ENCODE results near the gene CHST11. TPM values are rescaled to one million over a fixed set of nuclear protein-coding genes. Genes with fewer than 3 reads are reported as not detected.

The CHST11 gene
- total and polyA plus RNA-seq, 9 of the 15 experiments (the other 6 are each of a cell fraction or from before 2014, with no cell fraction given), result 2.3 to 38.7 (median 15.0) TPM

GRCh38 chr12:104535369-104535768 lies 78.6 kb downstream of the CHST11 start:
- 77% methylated on average over 3 of the region's 3 CpGs for WGBS (ENCODE audit: insufficient coverage, low coverage, missing lambda C conversion rate)
- H4K20me1 ChIP-seq (replicated peaks; ENCODE audit: control insufficient read depth, insufficient read depth, low read length), result peaks cover 9% of the 10 kb centered on the region; the same call in 1 of the 2 replicates
- intact Hi-C loops (cut with micrococcal nuclease) (no loop called here), in situ Hi-C loops (cut with MboI) (no loop called here)
- ChIA-PET POLR2A (interaction anchor here (1.0 to 2.9 kb wide), 3 partner anchors 7 to 76 kb away, joined by 3 to 10 read pairs (median 3); no protein-coding TSS in a partner anchor), CTCF (ENCODE audit: low intra/inter-chr PET ratio) (no interaction called here)
- peaks cover 0 to 12% of the 10 kb centered on the region in 2 experiments; a peak in 4 of 5 replicates for H3K4me1 ChIP-seq (replicated peaks in 1 of 2; ENCODE audit: control insufficient read depth in 2 of 2, insufficient read depth in 2 of 2, low read length in 2 of 2)
- H3K79me2 ChIP-seq (ENCODE audit: control insufficient read depth, insufficient read depth, low read length), result peaks cover 61% of the 10 kb centered on the region
- no peak overlapping the region for H2AFZ ChIP-seq (ENCODE audit: low read depth, low read length)
- H3K9me1 ChIP-seq (ENCODE audit: control insufficient read depth, insufficient read depth, low read length), result no peaks in the 10 kb centered on the region
- FAIRE-seq (no peak), ATAC-seq (no peak), DNase-seq (ENCODE audit: extremely low read depth in 1 of 4, low spot score in 3 of 4) (no peak)
- no peak overlapping the region for H3K4me2 ChIP-seq (ENCODE audit: insufficient read depth, low read length)
- no peak overlapping the region for H3K4me3 ChIP-seq
- peaks cover 5% of the 10 kb centered on the region for H3K36me3 ChIP-seq (ENCODE audit: control insufficient read depth, insufficient read depth, low read length)
- no peak for TF ChIP-seq KDM5B (IDR thresholded peaks at IDR 0.05; ENCODE audit: insufficient replicate concordance, low read depth, low read length)
- no peak for TF ChIP-seq ZNF551 (CRISPR knock-in tag; IDR thresholded peaks at IDR 0.05)
- no peak for TF ChIP-seq STAT6 (CRISPR knock-in tag; IDR thresholded peaks at IDR 0.05)
- TF ChIP-seq PHF21A (IDR thresholded peaks at IDR 0.05; ENCODE audit: borderline replicate concordance, low read depth), result no peak
- TF ChIP-seq TRIM28 (IDR thresholded peaks at IDR 0.05), result no peak
- TF ChIP-seq XRCC4 (IDR thresholded peaks at IDR 0.05; ENCODE audit: extremely low read depth, insufficient read depth, insufficient read length), result no peak
- TF ChIP-seq PPARD (CRISPR knock-in tag; IDR thresholded peaks at IDR 0.05), result no peak
- no peak overlapping the region for H3K9ac ChIP-seq (ENCODE audit: insufficient read depth in 1 of 2, low read depth in 2 of 2, low read length in 2 of 2)
- no peaks in the 10 kb centered on the region for H3K9me3 ChIP-seq (replicated peaks; ENCODE audit: control insufficient read depth, insufficient read depth, low read depth, low read length)
- H3K27ac ChIP-seq (ENCODE audit: extremely low read depth, low read depth, low read length), result no peak overlapping the region
- H3K27me3 ChIP-seq (ENCODE audit: control insufficient read depth in 2 of 2, insufficient read depth in 2 of 2, low read length in 2 of 2), result no peaks in the 10 kb centered on the region
- BruUV-seq (replicated peaks), result no TSS peak
